Caco-2 (cell line): ENCODE measurements around the gene NDP. TPM values are rescaled to one million over a fixed set of nuclear protein-coding genes. Genes with fewer than 3 reads are reported as not detected.

Experiments
- BruUV-seq: library from RNA; stranded (reverse); fragments of 400-500 nt; replicated peaks from 2 replicates; lab custom pipeline; 2021; lab: Mats Ljungman, UMichigan
- CTCF ChIA-PET: fragments of 300-600 bp; sonication (Branson Sonifier 250); formaldehyde crosslinking; loops from one replicate; lab custom pipeline; 2022; ENCODE audit warnings: antibody characterized with exemption; lab: Charles Lee
- POLR2A ChIA-PET: fragments of 300-600 bp; sonication (Branson Sonifier 250); formaldehyde crosslinking; loops from one replicate; lab custom pipeline; 2022; ENCODE audit warnings: antibody characterized with exemption; lab: Charles Lee
- DNase-seq, 2 experiments: peaks; one replicate each; pipeline versions ENCODE4 v3.0.0 to v3.0.0-alpha.2; 2020 to 2022
- H3K27me3 ChIP-seq: replicated peaks from 2 replicates; pipeline ENCODE4 v1.6.0; 2011; ENCODE audit warnings: low read length; ENCODE audit not compliant: control insufficient read depth, insufficient read depth
- H3K36me3 ChIP-seq: 2 replicates; pipeline ENCODE4 v1.5.1; 2011; ENCODE audit warnings: low read length; ENCODE audit not compliant: control insufficient read depth, insufficient read depth
- H3K4me1 ChIP-seq: fragments of 250-450 bp; sonication (Bioruptor Pico); 2 replicates; pipeline ENCODE4 v1.5.1; 2020; ENCODE audit warnings: mild to moderate bottlenecking
- H3K4me3 ChIP-seq: 2 replicates; pipeline ENCODE4 v1.5.1; 2011; ENCODE audit warnings: low read depth, mild to moderate bottlenecking, control low read depth, low read length
- H3K9me3 ChIP-seq: fragments of 250-450 bp; sonication (Bioruptor Pico); 2 replicates; pipeline ENCODE4 v1.5.1; 2020; ENCODE audit warnings: mild to moderate bottlenecking, moderate library complexity
- H3K27ac Mint-ChIP-seq: one replicate; pipeline ENCODE4 v1.8.0; 2022; ENCODE audit warnings: mixed read lengths; ENCODE audit not compliant: unreplicated experiment
- H3K27me3 Mint-ChIP-seq: one replicate; pipeline ENCODE4 v1.8.0; 2022; ENCODE audit warnings: mixed read lengths; ENCODE audit not compliant: insufficient read depth, unreplicated experiment
- H3K36me3 Mint-ChIP-seq: one replicate; pipeline ENCODE4 v1.8.0; 2022; ENCODE audit warnings: mild to moderate bottlenecking, mixed read lengths; ENCODE audit not compliant: insufficient read depth, unreplicated experiment
- H3K4me1 Mint-ChIP-seq: one replicate; pipeline ENCODE4 v1.8.0; 2022; ENCODE audit warnings: low read depth, mixed read lengths; ENCODE audit not compliant: unreplicated experiment
- H3K4me3 Mint-ChIP-seq: one replicate; pipeline ENCODE4 v1.8.0; 2022; ENCODE audit warnings: mild to moderate bottlenecking, moderate library complexity, mixed read lengths; ENCODE audit not compliant: unreplicated experiment
- H3K9me3 Mint-ChIP-seq: one replicate; pipeline ENCODE4 v1.8.0; 2022; ENCODE audit warnings: mixed read lengths; ENCODE audit not compliant: unreplicated experiment
- CTCF ChIP-seq, 2 experiments: fragments of 200-600 bp in 1 of 2; IDR thresholded peaks; 1 replicate in 1 of 2; 2 replicates in 1 of 2; pipeline versions ENCODE4 v1.5.1 to v1.8.0; 2011 to 2022; ENCODE audit warnings: antibody characterized with exemption in 1 of 2, control low read depth in 1 of 2, inconsistent platforms in 1 of 2, low read depth in 1 of 2, low read length in 1 of 2, mild to moderate bottlenecking in 1 of 2, moderate library complexity in 1 of 2; ENCODE audit not compliant: insufficient read depth in 1 of 2, severe bottlenecking in 1 of 2, unreplicated experiment in 1 of 2
- intact Hi-C: fragments of 100-400 bp; cut with micrococcal nuclease; formaldehyde crosslinking; loops from one replicate; pipeline ENCODE4 v1.10.0; 2022; ENCODE audit not compliant: unreplicated experiment
- total RNA-seq: library from RNA; stranded (reverse); gene quantifications from 2 replicates; pipeline ENCODE4 v1.2.3, GENCODE V29; 2022

Gene NDP
- total RNA-seq, 1 experiment from 2014 or later = 0.48 TPM

DNA sequence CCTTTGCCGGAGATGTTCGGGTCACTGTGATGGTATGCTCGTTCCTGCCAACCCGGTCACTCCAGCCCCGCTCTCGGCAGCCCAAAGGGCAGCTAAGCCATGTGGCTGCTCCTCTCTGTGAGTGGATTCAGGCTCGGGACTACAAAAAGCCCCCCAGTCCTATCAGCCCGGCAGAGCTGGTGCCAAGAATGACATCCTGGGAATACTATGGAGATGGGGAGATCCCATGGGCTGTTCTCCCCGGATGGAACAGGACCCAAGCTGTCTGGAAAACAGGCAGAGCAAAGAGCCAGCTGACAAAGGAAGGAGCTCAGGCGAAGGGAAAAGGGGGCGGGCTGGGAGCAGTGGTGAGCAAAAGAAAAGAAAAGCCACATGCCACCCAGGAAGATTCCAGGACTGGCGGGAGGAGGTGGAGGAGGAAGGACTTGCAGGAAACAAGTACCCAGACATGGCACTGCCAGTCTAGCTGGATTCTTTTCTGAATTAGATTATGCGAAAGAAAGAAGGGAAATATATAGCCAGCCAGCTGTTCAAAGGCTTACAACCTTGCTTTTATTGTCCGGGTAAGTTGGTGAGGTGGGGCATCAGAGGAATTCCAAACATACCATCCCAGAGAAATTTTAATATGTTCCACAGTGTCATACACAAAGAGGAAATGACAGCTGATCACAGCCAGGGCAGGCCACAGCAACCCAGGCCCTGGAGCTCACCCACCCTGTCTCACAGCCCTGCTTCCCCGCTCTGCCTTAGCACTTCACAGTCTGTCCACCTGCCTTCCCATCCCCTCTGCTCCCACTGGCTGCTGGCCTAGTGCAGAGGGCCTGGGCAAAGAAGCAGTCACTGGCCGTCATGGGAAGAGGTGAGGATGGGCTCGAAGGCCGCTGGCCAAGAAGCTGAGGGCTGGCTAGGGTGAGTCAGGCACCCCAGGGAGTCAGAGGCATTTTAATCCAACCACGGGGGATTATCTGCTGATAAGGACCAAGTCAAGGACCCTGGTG lies 3.4 kb downstream of the NDP start:
- no peak for DNase-seq
- Histone ChIP-seq H3K27me3 (no peaks in the 10 kb centered on the region), H3K9me3 (no peaks in the 10 kb centered on the region), H3K4me3 (no peak overlapping the region), H3K36me3 (no peaks in the 10 kb centered on the region), H3K4me1 (no peaks in the 10 kb centered on the region)
- Mint-ChIP-seq H3K27ac (no peak overlapping the region), H3K27me3 (no peaks in the 10 kb centered on the region), H3K36me3 (peaks cover under 1% of the 10 kb centered on the region), H3K9me3 (no peaks in the 10 kb centered on the region), H3K4me1 (peaks cover 7% of the 10 kb centered on the region), H3K4me3 (no peak overlapping the region)
- BruUV-seq = no TSS peak
- ChIA-PET POLR2A (no interaction called here), CTCF (no interaction called here)
- no peak for TF ChIP-seq CTCF (IDR thresholded peaks at IDR 0.05; ENCODE audit: insufficient read depth in 1 of 2, low read depth in 1 of 2, low read length in 1 of 2, severe bottlenecking in 1 of 2, unreplicated experiment in 1 of 2)
- intact Hi-C loops = loop anchor here (5.0 kb wide), 1 partner anchor 47 kb away; no protein-coding TSS in a partner anchor

DNA sequence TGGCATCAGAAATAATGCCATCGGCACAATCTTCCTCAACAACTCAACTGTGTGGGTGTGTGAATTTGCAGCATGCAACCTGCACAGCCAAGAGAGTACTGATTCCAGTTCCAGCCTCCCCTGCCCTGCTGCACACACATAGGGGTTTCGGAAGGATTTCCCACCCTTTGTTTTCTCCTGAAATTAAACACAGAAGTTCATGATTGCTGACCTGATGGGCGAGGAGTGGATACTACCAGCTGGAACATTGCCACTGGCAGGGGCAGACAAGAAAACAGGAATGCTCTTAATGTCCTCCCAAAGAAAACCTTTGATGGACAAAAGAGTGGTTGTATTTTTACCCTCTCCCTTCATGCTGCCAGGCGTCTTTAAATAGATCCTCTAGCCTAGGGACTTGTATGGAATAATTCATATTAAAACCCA lies 4.8 kb downstream of the NDP start:
- intact Hi-C loops = no loop called here
- no peaks in the 10 kb centered on the region for H3K27me3 ChIP-seq
- ChIA-PET POLR2A (no interaction called here), CTCF (no interaction called here)
- no peak overlapping the region for H3K4me3 ChIP-seq
- Mint-ChIP-seq H3K27me3 (no peaks in the 10 kb centered on the region), H3K27ac (no peak overlapping the region), H3K36me3 (no peaks in the 10 kb centered on the region), H3K9me3 (no peaks in the 10 kb centered on the region), H3K4me1 (peaks cover 7% of the 10 kb centered on the region), H3K4me3 (no peak overlapping the region)
- H3K9me3 ChIP-seq = no peaks in the 10 kb centered on the region
- H3K36me3 ChIP-seq = no peaks in the 10 kb centered on the region
- no TSS peak for BruUV-seq
- H3K4me1 ChIP-seq = no peaks in the 10 kb centered on the region
- DNase-seq = no peak
- TF ChIP-seq CTCF (IDR thresholded peaks at IDR 0.05; ENCODE audit: insufficient read depth in 1 of 2, low read depth in 1 of 2, low read length in 1 of 2, severe bottlenecking in 1 of 2, unreplicated experiment in 1 of 2) = no peak

GRCh38 chrX:43964936-43965335 lies 8.3 kb downstream of the NDP start:
- Mint-ChIP-seq H3K27me3 (no peaks in the 10 kb centered on the region), H3K36me3 (no peaks in the 10 kb centered on the region), H3K9me3 (no peaks in the 10 kb centered on the region), H3K4me3 (no peak overlapping the region), H3K27ac (no peak overlapping the region), H3K4me1 (peaks cover 5% of the 10 kb centered on the region)
- BruUV-seq = no TSS peak
- TF ChIP-seq CTCF (IDR thresholded peaks at IDR 0.05; ENCODE audit: insufficient read depth in 1 of 2, low read depth in 1 of 2, low read length in 1 of 2, severe bottlenecking in 1 of 2, unreplicated experiment in 1 of 2) = no peak
- intact Hi-C loops = no loop called here
- no peaks in the 10 kb centered on the region for H3K9me3 ChIP-seq
- ChIA-PET CTCF (no interaction called here), POLR2A (no interaction called here)
- no peak for DNase-seq
- no peaks in the 10 kb centered on the region for H3K4me1 ChIP-seq
- H3K27me3 ChIP-seq = no peaks in the 10 kb centered on the region
- H3K36me3 ChIP-seq = no peaks in the 10 kb centered on the region
- no peak overlapping the region for H3K4me3 ChIP-seq
